ENCODE measurements around the gene GLE1.

DNA sequence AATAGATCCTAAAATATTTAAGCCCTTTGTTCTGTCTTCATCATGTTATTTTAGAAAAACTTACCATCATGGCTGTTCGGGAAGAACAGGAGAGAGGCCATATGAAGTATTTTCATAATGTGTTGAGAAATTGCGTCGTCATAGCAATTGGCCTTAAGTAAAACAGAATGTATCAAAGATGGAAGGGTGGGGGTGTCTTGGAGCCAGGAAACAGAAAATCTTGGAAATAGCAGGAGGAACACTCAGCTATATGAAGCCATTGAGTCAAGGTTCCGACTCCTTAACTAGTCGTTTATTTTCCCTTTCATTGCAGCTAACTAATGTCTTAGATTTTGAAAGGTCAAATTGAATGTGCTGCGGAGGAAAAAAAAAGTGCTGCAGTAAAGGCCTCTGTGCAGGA lies 49.2 kb downstream of the GLE1 start:
- TF ChIP-seq, protein P1, sequence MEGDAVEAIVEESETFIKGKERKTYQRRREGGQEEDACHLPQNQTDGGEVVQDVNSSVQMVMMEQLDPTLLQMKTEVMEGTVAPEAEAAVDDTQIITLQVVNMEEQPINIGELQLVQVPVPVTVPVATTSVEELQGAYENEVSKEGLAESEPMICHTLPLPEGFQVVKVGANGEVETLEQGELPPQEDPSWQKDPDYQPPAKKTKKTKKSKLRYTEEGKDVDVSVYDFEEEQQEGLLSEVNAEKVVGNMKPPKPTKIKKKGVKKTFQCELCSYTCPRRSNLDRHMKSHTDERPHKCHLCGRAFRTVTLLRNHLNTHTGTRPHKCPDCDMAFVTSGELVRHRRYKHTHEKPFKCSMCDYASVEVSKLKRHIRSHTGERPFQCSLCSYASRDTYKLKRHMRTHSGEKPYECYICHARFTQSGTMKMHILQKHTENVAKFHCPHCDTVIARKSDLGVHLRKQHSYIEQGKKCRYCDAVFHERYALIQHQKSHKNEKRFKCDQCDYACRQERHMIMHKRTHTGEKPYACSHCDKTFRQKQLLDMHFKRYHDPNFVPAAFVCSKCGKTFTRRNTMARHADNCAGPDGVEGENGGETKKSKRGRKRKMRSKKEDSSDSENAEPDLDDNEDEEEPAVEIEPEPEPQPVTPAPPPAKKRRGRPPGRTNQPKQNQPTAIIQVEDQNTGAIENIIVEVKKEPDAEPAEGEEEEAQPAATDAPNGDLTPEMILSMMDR (IDR thresholded peaks at IDR 0.05; ENCODE audit: low read length), result no peak
- TF ChIP-seq EZH2 (IDR thresholded peaks at IDR 0.05; ENCODE audit: borderline replicate concordance, low read length), result no peak

Measured in OCI-LY1 (cell line).